Subcutaneous adipose tissue (tissue), 4 donors: Measurements from ENCODE around the gene ZCWPW1. TPM values are rescaled to one million over a fixed set of nuclear protein-coding genes. Genes with fewer than 3 reads are reported as not detected.

Source experiments
- total RNA-seq, 4 donors: library from RNA; depleted of rRNA; stranded (reverse); fragments of >200 nt; gene quantifications; one replicate each; pipeline ENCODE4 v1.1.0, GENCODE V29; 2016
- TF ChIP-seq, protein P1 (sequence below): fragments of 450-650 bp; IDR thresholded peaks from one replicate; pipeline ENCODE4 v1.5.1; 2016; ENCODE audit warnings: low read depth, mild to moderate bottlenecking, control low read depth, antibody characterized with exemption, moderate library complexity

ZCWPW1 gene
- total RNA-seq, 4 donors from 2014 or later = 6.0 to 11.1 (median 8.0) TPM

DNA sequence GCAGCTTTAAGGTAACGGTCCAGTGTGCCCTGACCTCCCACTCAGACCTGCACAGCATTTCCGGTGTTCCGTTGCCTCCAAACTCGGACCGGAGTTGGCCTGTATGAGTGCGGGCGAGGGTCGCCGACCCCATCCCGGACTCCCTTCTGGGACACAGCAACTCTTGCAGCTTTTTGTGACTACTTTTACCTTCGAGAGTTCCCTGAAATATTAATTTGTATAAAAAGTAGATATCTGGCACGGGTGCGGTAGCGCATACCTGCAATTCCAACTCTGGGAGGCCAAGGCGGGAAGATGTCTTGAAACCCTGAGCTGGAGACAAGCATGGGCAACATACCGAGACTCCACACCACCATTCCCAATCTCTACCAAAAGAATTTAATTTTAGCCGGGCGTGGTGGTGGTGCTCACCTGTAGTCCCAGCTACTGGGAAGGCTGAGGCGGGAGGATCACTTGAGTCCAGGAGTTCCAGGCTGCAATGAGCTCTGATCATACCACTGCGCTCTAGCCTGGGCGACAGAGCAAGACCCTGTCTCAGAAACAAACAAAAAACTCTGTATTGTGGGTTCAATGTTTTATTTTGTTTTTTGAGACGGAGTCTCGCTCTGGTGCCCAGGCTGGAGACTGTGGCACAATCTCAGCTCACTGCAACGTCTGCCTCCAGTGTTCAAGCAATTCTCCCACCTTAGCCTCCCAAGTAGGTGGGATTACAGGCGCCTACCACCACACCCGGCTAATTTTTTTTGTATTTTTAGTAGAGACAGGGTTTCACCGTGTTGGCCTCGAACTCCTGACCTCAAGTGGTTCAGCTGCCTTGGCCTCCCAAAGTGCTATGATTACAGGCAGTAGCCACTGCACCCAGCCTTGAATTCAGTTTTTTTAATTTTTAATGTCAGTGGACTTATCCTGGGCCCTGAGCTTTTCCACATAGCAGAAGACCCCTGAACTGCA is 8.9 kb upstream of the ZCWPW1 start:
- TF ChIP-seq, protein P1, sequence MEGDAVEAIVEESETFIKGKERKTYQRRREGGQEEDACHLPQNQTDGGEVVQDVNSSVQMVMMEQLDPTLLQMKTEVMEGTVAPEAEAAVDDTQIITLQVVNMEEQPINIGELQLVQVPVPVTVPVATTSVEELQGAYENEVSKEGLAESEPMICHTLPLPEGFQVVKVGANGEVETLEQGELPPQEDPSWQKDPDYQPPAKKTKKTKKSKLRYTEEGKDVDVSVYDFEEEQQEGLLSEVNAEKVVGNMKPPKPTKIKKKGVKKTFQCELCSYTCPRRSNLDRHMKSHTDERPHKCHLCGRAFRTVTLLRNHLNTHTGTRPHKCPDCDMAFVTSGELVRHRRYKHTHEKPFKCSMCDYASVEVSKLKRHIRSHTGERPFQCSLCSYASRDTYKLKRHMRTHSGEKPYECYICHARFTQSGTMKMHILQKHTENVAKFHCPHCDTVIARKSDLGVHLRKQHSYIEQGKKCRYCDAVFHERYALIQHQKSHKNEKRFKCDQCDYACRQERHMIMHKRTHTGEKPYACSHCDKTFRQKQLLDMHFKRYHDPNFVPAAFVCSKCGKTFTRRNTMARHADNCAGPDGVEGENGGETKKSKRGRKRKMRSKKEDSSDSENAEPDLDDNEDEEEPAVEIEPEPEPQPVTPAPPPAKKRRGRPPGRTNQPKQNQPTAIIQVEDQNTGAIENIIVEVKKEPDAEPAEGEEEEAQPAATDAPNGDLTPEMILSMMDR = no peak

DNA sequence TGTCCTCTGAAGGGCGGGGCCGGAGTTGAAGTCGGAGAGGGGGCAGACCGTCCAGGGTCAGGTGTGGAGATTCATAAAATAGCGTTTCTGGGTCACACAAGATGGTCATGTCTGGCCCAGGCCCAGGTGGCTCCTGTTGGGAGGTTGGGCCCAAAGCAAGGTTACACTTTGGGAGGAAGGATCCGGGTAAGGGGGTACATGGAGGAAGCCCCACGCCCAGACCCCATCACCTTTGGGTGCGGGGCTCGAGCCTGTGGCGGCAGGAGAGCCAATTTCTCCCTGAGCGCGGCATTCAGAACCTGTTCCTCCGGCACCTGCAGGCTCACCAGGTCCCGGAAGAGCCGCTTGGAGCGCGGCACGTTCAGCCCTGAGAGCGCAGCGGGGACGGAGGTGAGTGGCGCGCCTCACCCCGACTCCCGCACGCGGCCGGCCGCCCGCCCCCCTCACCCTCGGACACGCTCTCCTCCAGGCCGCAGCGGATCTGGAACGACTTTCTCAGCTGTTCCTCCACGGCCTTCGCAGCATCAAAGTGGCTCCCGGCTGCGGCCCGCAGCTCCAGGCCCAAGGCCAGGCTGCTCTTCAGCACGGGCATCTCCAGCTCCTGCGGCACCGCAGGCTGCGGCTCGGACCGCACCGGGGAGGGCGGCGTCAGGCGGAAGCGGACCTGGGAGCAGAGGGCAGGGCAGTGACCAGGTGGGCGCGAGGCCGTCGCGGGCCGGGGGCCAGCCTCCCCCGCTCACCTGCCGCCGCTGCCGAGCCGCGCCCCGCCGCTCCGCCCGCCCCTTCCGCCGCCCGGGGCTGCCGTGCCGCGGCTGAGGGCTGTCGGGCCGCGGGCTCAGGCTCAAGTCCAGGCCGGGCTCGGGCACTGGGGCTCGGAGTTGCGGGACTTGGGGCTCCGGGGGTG is 7.2 kb upstream of the ZCWPW1 start:
- TF ChIP-seq, protein P1 = no peak

DNA sequence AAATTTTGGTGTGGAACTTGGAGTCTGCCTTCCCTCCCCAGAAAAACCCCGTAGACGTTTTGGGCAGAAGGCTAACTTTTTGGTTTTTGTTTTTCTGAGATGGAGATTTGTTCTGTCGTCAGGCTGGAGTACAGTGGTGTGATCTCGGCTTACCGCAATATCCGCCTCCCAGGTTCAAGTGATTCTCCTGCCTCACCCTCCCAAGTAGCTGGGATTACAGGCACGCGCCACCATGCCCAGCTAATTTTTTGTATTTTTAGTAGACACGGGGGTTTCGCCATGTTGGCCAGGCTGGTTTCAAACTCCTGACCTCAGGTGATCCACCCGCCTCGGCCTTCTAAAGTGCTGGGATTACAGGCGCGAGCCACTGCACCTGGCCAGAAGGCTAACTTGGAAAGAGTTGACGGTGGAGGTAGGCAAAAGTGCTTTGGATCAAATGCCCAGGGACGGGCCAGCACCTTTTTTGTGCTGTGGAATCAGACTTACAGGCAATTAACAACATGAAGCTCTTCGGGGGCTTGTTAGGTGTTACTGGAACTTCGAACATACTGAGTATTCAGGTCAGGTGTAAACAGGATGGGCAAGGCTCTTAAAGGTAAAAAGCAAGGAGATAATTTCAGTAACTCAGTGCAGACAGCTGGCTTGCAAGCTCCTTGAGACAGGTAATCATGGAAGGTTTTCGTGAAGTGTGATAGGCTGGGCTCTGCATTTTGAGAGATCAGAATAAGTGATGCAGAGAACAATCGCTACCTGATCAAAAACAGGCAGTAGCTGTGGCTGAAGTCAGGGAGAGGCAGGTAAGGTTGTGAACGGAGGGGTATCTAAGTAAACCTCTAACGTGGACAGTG is 6.0 kb upstream of the ZCWPW1 start:
- TF ChIP-seq, protein P1 = no peak

DNA sequence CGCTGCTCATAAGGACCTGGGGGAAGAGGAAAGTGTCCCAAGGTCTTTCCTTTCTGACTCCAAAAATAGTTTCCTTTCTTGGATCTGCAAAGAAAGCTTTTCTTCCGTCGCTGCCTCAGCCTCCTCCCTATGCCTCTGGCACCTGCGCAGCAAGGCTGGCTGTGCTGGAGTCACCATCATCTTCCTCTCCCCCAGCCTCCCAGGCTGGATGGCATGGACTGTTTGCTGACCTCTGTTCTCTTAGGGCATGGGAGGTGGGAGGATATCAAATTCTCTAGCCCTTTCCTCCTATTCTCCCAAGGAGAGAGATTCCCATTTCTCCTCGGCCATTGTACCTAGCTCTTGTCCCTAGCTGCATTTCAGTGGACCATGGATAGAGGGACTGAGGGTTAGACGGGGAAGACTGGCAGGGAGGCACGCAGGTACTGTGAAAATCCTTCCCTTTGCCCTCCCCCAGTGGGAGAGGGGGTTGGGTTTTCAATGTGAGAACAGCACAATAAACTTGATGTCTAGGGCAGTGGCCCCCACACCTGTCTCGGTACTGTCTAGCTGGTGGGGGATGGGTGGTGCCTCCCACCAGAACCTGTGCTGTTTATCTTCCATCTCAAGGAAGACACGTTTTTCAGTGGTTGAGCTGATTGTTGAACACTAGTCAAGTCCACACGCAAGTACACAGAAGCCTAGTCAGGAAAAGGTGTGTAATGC is 5.2 kb upstream of the ZCWPW1 start:
- TF ChIP-seq, protein P1 = no peak

GRCh38 chr7:100433276-100433591 is 4.7 kb upstream of the ZCWPW1 start:
- TF ChIP-seq, protein P1 = no peak

- TF ChIP-seq, protein P1 = no peak
Observed at GRCh38 chr7:100432621-100433275, 4.2 kb upstream of the ZCWPW1 start.
